NCI-H2107 (cell line): ENCODE results near the gene TRIM38.
"Not testable (repeated sequence)": the region's sequence is repeated elsewhere in the genome, so short reads cannot be mapped to it uniquely, and the experiment has no call there.

ENCODE experiments used
- DNase-seq: peaks from one replicate; lab custom pipeline; 2025; lab: John Stamatoyannopoulos, UW

Gene TRIM38, protein sequence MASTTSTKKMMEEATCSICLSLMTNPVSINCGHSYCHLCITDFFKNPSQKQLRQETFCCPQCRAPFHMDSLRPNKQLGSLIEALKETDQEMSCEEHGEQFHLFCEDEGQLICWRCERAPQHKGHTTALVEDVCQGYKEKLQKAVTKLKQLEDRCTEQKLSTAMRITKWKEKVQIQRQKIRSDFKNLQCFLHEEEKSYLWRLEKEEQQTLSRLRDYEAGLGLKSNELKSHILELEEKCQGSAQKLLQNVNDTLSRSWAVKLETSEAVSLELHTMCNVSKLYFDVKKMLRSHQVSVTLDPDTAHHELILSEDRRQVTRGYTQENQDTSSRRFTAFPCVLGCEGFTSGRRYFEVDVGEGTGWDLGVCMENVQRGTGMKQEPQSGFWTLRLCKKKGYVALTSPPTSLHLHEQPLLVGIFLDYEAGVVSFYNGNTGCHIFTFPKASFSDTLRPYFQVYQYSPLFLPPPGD

DNA sequence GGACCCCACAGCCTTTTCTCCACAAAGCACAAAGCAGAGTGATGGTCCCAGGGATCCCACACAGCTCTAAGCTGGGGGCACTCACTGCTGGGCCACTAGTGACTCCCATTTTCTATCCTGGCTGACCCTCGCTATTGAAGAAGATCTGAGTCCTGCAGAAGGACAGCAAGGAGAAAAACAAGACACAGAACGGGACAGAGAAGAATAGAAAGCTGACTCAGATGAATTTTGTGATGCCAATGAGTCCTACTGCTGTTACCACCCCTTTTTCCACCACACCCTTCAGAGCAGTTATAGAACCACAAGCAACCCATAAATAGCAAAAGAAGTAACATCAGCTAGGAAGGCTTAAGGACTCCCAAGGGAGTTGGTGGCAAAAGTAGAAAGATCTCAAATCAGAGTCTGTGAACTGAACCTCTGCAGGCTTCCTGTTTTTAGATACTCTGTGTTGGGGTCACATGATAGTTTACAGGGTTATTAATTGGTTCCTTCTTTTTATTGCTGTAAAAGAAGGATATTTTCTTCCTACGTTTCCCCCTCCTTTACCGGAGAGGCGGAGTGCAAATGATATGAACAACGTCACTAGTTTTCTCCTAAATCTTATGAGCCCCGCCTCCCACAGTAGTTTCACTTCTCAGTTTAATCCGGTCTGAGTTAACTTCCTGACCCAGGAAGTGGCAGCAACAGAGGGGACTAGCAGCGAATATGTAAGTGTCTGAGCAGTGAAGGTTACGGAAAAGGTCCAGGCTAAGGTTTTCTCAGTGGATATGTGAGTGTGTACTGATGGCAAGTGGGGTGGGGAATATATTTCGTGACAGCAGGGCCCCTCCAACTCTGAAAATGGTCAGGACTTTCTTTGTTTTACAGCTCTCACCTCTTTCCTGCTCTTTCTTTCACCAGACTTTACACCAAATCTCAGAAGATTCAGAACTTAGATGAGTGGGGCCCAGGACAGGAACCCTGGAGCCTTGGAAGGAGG is at the start of gene TRIM38:
TRIM38 (plus strand) TSS at position 654 of the 979 bp plus-strand sequence. CDS start 3,721 bp downstream, outside the sequence.
- no peak for DNase-seq

DNA sequence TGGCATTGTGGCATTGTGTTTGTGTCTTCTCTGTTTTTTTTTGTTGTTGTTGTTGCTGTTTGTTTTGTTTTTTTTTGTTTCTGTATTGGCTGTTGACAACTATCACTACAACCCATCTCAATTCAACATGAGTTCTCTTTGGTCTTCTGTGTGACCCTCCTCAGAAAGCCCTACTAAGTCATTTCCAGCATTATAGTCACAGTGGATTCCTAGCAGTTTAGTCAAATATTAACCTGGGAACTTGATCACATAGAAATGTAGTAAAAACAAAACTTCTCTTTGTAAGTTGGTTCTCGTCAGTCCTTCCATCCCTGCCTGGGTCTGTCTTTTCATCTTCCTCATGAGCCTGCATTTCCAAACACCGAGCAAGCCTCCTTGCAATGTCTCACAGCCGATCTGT is 48.9 kb upstream of the TRIM38 start:
- DNase-seq = no peak

- no peak for DNase-seq
These were observed 46.3 kb upstream of the TRIM38 start for GRCh38 chr6:25916330-25916729.

DNA sequence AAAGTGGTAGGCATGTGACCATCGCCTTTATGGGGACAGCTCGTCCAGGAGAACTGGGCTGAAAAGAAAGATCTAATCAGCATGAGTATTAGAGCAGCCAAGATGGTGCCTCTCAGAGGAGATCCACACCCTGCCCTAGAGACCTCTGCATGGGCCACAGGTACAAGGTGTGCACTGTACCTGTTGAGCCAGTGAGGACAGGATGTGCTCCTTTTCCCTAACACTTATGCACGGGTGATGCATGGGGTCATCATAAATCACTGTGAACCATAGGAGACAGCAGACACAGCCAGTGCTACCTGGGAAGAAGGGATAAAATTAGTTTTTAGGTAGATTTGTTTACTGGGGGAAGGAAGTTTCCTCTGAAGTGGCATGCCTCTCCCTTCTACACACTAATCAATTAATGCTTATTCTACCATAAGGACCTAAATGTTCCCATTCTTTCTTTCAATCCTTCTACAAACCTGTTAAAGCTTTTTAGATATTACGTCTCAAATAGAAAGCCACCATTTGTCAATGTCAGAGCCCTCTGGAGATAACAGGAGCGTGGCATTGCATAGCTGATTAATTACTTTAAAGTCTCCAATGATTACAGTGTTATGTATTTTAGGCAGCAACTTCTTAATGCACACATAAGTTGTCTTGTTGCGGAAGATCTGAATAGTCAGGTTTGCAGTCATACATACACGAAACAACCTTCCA is 45.7 kb upstream of the TRIM38 start:
- DNase-seq = no peak

GRCh38 chr6:25918083-25918683 is 44.4 kb upstream of the TRIM38 start:
- no peak for DNase-seq

DNA sequence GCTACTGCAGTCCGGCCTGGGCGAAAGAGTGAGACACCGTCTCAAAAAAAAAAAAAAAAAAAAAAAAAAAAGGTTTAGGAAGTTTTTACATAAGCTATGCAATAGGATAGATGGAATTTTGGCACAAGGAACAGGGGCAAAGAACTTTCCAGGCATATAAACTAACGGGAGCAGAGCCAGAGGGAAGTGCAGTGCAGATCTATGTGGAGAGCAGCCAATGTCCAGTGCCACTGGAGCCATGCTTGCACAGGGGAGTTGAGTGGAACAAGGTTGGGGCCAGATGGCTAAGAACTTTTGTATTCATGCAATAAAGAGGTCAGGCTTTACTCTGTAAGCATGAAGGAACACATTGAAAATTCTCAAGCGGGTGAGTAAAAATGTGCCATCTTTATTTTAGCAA is 42.9 kb upstream of the TRIM38 start:
- no peak for DNase-seq

DNA sequence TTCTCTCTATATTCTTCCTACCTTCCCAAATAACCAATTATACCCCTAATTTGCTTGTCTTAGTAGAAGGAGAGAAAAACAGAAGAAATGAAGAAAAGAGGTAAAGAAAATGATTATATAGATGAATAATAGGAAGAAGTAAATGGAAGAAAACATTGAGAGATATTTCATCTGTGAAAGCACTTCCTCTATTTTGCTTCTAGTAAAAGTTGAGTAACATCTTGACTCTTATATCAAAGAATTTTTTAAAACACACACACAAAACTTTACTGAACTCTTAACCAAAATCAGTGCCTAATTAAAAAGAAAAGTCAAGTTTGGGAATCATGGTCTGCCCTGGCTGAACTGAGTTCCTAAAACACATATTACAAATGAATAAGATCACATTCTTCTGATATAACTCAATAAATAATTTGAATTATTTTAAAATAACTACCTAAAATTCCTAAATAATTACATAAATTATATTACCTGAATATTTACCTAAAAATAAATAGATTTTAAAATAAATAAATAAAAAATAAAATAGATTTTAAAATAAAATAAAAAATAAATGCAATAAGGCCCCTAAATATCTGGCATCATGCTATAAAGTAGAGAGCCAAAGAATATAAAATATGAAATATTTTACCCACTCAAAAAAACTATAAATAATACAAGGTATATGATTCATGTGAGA is 40.9 kb upstream of the TRIM38 start:
- DNase-seq = no peak

DNA sequence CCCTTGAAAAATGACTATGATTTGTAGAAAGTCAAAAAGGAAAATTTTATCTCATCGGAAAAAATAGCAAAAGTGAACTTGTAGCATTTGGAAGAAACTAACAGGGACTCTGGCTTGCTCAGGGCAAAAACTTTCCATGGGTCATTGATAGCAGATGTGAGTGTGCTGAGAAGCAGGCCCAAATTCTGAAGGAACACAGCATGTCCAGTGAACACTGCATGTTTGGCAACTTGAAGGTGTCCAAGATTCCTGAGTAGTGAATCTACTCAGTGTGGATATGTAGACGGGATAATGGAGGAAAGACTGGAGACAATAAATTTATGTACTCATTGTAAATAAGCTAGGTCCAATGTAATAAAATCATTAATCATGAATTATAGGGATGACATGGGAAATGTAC is 40.3 kb upstream of the TRIM38 start:
- no peak for DNase-seq

DNA sequence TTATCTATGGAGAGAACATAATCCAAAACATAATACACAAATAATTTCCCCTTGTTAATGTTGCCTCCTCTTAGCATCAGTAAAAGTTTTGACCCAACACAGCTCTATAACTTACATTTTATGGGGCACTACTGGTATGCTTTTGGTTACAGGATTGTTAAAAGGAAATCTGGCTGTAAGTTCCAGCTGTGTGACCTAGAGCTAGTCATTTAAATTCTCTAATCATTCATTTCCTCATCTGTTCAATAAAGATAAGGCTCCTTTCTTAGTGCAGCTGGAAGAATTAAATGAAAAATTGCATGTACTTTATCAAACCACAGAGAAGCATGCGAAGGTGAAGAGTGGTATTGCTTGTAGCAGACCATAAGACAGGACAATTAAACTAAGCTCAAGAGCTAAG is 36.7 kb upstream of the TRIM38 start:
- DNase-seq = no peak

DNA sequence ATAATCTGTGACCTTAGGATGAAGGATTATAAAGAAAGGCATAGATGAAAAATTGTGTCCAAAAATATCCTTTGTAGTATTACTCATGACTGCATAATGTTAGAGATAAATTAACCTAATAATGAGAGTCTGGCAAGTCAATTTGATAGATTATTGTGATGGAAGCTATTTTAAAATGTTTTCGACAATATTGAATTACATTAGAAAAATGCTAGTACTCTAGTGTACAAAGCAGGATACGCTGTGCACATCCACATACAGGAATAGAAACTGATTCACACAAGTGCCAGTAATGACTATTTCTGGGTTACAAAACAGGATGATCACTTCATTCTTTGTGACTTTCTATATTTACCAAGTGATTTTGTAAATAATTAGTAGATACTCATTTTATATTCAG is 35.4 kb upstream of the TRIM38 start:
- DNase-seq = no peak

- DNase-seq = no peak
These were observed 34.8 kb upstream of the TRIM38 start for GRCh38 chr6:25927756-25928216.

- DNase-seq = no peak
These were observed 33.9 kb upstream of the TRIM38 start for GRCh38 chr6:25928562-25929324.

DNA sequence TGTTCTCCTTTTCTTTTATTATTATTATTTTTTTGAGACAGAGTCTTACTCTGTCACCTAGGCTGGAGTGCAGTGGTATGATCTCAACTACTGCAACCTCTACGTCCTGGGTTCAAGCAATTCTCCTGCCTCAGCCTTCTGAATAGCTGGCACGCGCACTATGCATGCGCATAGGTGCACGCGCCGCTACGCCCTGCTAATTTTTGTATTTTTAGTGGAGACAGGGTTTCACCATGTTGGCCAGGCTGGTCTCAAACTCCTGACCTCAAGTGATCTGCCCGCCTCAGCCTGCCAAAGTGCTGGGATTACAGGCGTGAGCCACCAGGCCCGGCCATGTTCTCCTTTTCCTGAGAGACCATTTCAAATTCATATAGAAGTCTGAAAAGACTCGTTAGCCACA is 32.8 kb upstream of the TRIM38 start:
- DNase-seq = not testable (repeated sequence)

DNA sequence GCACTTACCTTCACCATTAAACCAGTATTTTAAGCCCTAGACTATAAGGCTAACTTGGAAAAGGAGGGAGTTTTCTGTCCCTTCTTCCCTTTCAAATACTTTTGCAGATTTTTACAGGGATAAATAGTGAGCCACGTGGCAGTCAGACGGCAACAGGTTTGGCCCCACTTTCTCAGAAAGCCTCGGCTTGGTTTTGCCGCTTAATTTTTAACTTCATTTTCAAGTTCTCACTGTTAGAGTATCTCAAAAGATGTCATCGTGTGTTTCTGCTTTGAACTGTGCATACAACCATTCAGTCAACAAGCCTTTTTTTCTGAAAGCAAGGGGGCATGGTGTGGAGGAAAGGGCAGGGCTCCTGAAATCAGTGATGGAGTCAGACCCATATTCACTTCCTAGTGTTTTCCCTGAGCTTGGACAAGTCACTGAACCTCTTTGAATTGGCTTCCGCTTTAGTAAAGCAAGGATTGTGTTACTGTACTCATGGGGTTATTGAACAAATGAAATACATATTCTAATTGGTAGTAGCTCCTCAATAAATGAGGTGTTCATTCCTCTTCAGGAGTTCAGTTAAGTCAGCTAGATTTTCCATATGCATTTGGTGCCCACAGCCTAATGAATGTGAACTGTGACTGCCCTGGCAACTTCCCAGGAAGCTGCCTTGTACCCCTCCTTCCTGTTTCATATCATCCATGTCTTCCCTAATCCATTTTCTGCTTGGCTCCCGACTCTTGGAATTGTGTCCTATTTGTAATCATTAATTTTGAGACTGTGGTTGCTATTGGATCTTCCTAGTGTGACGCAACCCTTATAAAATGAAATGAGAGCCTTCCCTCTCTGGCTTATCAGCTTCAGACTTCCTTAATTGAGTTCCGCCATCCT is 31.8 kb upstream of the TRIM38 start, which contains the start of gene SLC17A2:
SLC17A2 (minus strand) TSS at position 160 of the 879 bp plus-strand sequence. CDS start 4,895 bp downstream, outside the sequence.
- DNase-seq = no peak

DNA sequence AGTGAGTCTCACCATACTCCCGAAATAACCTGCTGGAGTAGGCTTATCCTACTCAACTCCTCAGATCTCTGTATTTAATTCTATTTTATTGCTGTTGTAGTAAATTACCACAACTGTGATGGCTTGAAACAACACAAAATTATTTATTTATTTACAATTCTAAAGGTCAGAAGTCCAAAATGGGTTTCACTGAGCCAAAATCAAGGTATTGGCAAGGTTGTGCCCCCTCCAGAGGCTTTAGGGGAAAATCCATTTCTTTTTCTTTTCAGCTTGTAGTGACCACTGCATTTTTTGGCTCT is 31.2 kb upstream of the TRIM38 start:
- no peak for DNase-seq

- no peak for DNase-seq
These were observed 28.4 kb upstream of the TRIM38 start for GRCh38 chr6:25934156-25934555.

GRCh38 chr6:25934735-25935313 is 27.8 kb upstream of the TRIM38 start:
- no peak for DNase-seq

- DNase-seq = no peak
These were observed 26.6 kb upstream of the TRIM38 start for GRCh38 chr6:25935953-25936352.

DNA sequence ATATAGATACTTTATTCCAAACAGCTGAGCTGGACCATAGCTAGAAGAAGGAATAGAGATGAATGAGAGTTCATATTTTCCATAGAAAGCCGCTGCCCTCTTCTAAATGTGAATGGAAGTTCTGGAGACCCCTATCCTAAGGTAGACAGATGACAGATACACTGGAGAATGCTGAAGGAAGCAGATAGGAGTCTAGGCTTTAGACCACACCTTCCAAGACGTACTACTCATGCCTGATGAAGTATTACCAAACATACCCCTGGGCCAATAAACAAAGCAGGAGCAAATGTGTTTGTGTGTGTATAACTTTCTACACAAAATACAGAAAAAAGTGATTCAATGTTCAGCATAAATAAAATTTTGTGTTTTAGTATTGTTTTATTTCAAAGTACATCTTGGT is 23.0 kb upstream of the TRIM38 start:
- no peak for DNase-seq
